ENCODE data around the gene EID1. TPM values are rescaled to one million over a fixed set of nuclear protein-coding genes. Genes with fewer than 3 reads are reported as not detected.
A peak's percentile ranks its signal among the peaks of the same experiment; 100 is the strongest.

The EID1 gene
- total and polyA plus RNA-seq, 9 of the 15 experiments (the other 6 are each of a cell fraction or from before 2014, with no cell fraction given), result 46.5 to 211 (median 143) TPM

GRCh38 chr15:48858401-48858800 lies 19.5 kb upstream of the EID1 start (continued):
- TF ChIP-seq MAFG (tag; conservative IDR thresholded peaks at IDR 0.05), result peak; percentile 85
- TF ChIP-seq, protein P1, sequence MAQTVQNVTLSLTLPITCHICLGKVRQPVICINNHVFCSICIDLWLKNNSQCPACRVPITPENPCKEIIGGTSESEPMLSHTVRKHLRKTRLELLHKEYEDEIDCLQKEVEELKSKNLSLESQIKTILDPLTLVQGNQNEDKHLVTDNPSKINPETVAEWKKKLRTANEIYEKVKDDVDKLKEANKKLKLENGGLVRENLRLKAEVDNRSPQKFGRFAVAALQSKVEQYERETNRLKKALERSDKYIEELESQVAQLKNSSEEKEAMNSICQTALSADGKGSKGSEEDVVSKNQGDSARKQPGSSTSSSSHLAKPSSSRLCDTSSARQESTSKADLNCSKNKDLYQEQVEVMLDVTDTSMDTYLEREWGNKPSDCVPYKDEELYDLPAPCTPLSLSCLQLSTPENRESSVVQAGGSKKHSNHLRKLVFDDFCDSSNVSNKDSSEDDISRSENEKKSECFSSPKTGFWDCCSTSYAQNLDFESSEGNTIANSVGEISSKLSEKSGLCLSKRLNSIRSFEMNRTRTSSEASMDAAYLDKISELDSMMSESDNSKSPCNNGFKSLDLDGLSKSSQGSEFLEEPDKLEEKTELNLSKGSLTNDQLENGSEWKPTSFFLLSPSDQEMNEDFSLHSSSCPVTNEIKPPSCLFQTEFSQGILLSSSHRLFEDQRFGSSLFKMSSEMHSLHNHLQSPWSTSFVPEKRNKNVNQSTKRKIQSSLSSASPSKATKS (CRISPR knock-in tag; IDR thresholded peaks at IDR 0.05), result no peak
- TF ChIP-seq CBFA2T2 (conservative IDR thresholded peaks at IDR 0.05), result peak; percentile 41
- TF ChIP-seq TCF3 (CRISPR knock-in tag; IDR thresholded peaks at IDR 0.05), result peak; percentile 65
- TF ChIP-seq CTBP1 (IDR thresholded peaks at IDR 0.05; ENCODE audit: borderline replicate concordance), result peak; percentile 31; the same call in 1 of the 2 replicates
- peak; percentile 38; the same call in 1 of the 2 replicates for TF ChIP-seq NCOR1 (IDR thresholded peaks at IDR 0.05)
- TF ChIP-seq NR2F6 (CRISPR knock-in tag; IDR thresholded peaks at IDR 0.05), result no peak
- TF ChIP-seq ERF (CRISPR knock-in tag; IDR thresholded peaks at IDR 0.05), result no peak
- TF ChIP-seq, protein P2, sequence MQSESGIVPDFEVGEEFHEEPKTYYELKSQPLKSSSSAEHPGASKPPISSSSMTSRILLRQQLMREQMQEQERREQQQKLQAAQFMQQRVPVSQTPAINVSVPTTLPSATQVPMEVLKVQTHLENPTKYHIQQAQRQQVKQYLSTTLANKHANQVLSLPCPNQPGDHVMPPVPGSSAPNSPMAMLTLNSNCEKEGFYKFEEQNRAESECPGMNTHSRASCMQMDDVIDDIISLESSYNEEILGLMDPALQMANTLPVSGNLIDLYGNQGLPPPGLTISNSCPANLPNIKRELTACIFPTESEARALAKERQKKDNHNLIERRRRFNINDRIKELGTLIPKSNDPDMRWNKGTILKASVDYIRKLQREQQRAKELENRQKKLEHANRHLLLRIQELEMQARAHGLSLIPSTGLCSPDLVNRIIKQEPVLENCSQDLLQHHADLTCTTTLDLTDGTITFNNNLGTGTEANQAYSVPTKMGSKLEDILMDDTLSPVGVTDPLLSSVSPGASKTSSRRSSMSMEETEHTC (IDR thresholded peaks at IDR 0.05), result 0 out of 2 replicates have a peak, but pooled peaks have one; percentile 36
- peak in 1 of 2 experiments; percentile 75 for TF ChIP-seq NCOA2 (IDR thresholded peaks at IDR 0.05; ENCODE audit: partially characterized antibody in 2 of 2)
- TF ChIP-seq HDAC2 (IDR thresholded peaks at IDR 0.05), result peak; percentile 62; the same call in 1 of the 2 replicates
- TF ChIP-seq FOXM1 (IDR thresholded peaks at IDR 0.05; ENCODE audit: low read depth), result peak; percentile 61
- no peak for TF ChIP-seq FOXM1 (CRISPR knock-in tag; IDR thresholded peaks at IDR 0.05; ENCODE audit: low read depth)
- TF ChIP-seq FOXK2 (conservative IDR thresholded peaks at IDR 0.05 in 1 of 2, IDR thresholded peaks at IDR 0.05 in 1 of 2; ENCODE audit: low read depth in 2 of 2), result peak; percentile 70 to 74
- peak; percentile 98 for TF ChIP-seq NFE2 (IDR thresholded peaks at IDR 0.05; ENCODE audit: low read depth)
- TF ChIP-seq ELF4 (CRISPR knock-in tag; IDR thresholded peaks at IDR 0.05), result no peak
- peak; percentile 50; the same call in 1 of the 2 replicates for TF ChIP-seq L3MBTL2 (IDR thresholded peaks at IDR 0.05)
- TF ChIP-seq BHLHE40 (IDR thresholded peaks at IDR 0.05; ENCODE audit: low read length), result peak; percentile 23; the same call in 1 of the 2 replicates
- peak in 1 of 2 experiments; percentile 38; a peak in 2 of 4 replicates for TF ChIP-seq TRIM24 (IDR thresholded peaks at IDR 0.05)
- no peak for TF ChIP-seq FOXJ3 (CRISPR knock-in tag; IDR thresholded peaks at IDR 0.05)
- TF ChIP-seq RBM25 (IDR thresholded peaks at IDR 0.05; ENCODE audit: low read depth, low read length, severe bottlenecking), result no peak
- TF ChIP-seq EHMT2 (IDR thresholded peaks at IDR 0.05), result peak; percentile 70; the same call in 1 of the 2 replicates
- TF ChIP-seq SIX5 (IDR thresholded peaks at IDR 0.05; ENCODE audit: borderline replicate concordance in 1 of 2, insufficient read depth in 1 of 2, low read depth in 1 of 2, low read length in 2 of 2), result no peak
- TF ChIP-seq, protein P3, sequence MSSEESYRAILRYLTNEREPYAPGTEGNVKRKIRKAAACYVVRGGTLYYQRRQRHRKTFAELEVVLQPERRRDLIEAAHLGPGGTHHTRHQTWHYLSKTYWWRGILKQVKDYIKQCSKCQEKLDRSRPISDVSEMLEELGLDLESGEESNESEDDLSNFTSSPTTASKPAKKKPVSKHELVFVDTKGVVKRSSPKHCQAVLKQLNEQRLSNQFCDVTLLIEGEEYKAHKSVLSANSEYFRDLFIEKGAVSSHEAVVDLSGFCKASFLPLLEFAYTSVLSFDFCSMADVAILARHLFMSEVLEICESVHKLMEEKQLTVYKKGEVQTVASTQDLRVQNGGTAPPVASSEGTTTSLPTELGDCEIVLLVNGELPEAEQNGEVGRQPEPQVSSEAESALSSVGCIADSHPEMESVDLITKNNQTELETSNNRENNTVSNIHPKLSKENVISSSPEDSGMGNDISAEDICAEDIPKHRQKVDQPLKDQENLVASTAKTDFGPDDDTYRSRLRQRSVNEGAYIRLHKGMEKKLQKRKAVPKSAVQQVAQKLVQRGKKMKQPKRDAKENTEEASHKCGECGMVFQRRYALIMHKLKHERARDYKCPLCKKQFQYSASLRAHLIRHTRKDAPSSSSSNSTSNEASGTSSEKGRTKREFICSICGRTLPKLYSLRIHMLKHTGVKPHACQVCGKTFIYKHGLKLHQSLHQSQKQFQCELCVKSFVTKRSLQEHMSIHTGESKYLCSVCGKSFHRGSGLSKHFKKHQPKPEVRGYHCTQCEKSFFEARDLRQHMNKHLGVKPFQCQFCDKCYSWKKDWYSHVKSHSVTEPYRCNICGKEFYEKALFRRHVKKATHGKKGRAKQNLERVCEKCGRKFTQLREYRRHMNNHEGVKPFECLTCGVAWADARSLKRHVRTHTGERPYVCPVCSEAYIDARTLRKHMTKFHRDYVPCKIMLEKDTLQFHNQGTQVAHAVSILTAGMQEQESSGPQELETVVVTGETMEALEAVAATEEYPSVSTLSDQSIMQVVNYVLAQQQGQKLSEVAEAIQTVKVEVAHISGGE (CRISPR knock-in tag; IDR thresholded peaks at IDR 0.05), result peak in 1 of 3 experiments; percentile 45; a peak in 1 of 6 replicates
